T-helper 2 cell (primary cell): ENCODE measurements around the gene MFAP4.
"Not testable (repeated sequence)": the region's sequence is repeated elsewhere in the genome, so short reads cannot be mapped to it uniquely, and the experiment has no call there.

Source experiments
- DNase-seq, 5 experiments: peaks; one replicate each; pipeline versions ENCODE4 v3.0.0 to v3.0.0-alpha.2; 2012 to 2022

Gene MFAP4

GRCh38 chr17:19369846-19370492 is 17.0 kb downstream of the MFAP4 start:
- DNase-seq: peak in 2 of 5 experiments; percentile 65 to 67

- no peak for DNase-seq
Observed at GRCh38 chr17:19369107-19369778, 17.7 kb downstream of the MFAP4 start.

- no peak for DNase-seq
Observed at GRCh38 chr17:19368229-19368628, 18.8 kb downstream of the MFAP4 start.

- DNase-seq: no peak
Observed at GRCh38 chr17:19366637-19366972, 20.4 kb downstream of the MFAP4 start.

- DNase-seq: no peak
Observed at GRCh38 chr17:19365833-19366636, 21.0 kb downstream of the MFAP4 start.

- DNase-seq: no peak
Observed at GRCh38 chr17:19365499-19365817, 21.5 kb downstream of the MFAP4 start.

- DNase-seq: no peak
Observed at GRCh38 chr17:19364699-19365498, 22.1 kb downstream of the MFAP4 start.

- DNase-seq: no peak
Observed at GRCh38 chr17:19363460-19364035, 23.4 kb downstream of the MFAP4 start.

- no peak for DNase-seq
Observed at GRCh38 chr17:19363114-19363438, 23.9 kb downstream of the MFAP4 start.

GRCh38 chr17:19362277-19363113 is 24.5 kb downstream of the MFAP4 start, which contains the start of gene B9D1:
TSS of gene B9D1 (minus strand) at chr17:19362723. CDS start at chr17:19362569, 154 bp downstream.
- peak; percentile 88 to 91 (median 89) for DNase-seq

- DNase-seq: no peak
Observed at GRCh38 chr17:19361944-19362276, 25.1 kb downstream of the MFAP4 start.

GRCh38 chr17:19361326-19361725 is 25.7 kb downstream of the MFAP4 start:
- DNase-seq: no peak

- DNase-seq: no peak
Observed at GRCh38 chr17:19360772-19361171, 26.2 kb downstream of the MFAP4 start.

- no peak for DNase-seq
Observed at GRCh38 chr17:19359856-19360255, 27.1 kb downstream of the MFAP4 start.

- DNase-seq: no peak
Observed at GRCh38 chr17:19359151-19359550, 27.8 kb downstream of the MFAP4 start.

- DNase-seq: no peak
Observed at GRCh38 chr17:19357761-19358160, 29.2 kb downstream of the MFAP4 start.

GRCh38 chr17:19357351-19357750 is 29.6 kb downstream of the MFAP4 start:
- DNase-seq: no peak

- no peak for DNase-seq
Observed at GRCh38 chr17:19354748-19355147, 32.2 kb downstream of the MFAP4 start.

- not testable (repeated sequence) for DNase-seq
Observed at GRCh38 chr17:19353401-19353800, 33.6 kb downstream of the MFAP4 start.

- no peak for DNase-seq
Observed at GRCh38 chr17:19348806-19349205, 38.2 kb downstream of the MFAP4 start.

- no peak for DNase-seq
Observed at GRCh38 chr17:19348081-19348650, 38.8 kb downstream of the MFAP4 start.
